Epithelial cell of proximal tubule (primary cell): Measurements from ENCODE around the gene CRNKL1. TPM values are rescaled to one million over a fixed set of nuclear protein-coding genes. Genes with fewer than 3 reads are reported as not detected.

Experiments used
- DNase-seq: peaks from one replicate; pipeline ENCODE4 v3.0.0-alpha.2; 2011; ENCODE audit warnings: low read depth
- H3K4me3 ChIP-seq: 2 replicates; pipeline ENCODE4 v1.5.1; 2011; ENCODE audit warnings: low read depth, mild to moderate bottlenecking, low read length
- total RNA-seq: library from RNA; depleted of rRNA; stranded (reverse); fragments of >200 nt; gene quantifications from 2 replicates; pipeline ENCODE4 v1.2.3, GENCODE V29; 2015
- TF ChIP-seq, protein P1 (sequence below): conservative IDR thresholded peaks from 2 replicates; pipeline ENCODE4 v1.5.1; 2012; ENCODE audit warnings: low read depth, mild to moderate bottlenecking, low read length

The CRNKL1 gene
- total RNA-seq: 15.8 and 18.7 TPM in 2 replicates

DNA sequence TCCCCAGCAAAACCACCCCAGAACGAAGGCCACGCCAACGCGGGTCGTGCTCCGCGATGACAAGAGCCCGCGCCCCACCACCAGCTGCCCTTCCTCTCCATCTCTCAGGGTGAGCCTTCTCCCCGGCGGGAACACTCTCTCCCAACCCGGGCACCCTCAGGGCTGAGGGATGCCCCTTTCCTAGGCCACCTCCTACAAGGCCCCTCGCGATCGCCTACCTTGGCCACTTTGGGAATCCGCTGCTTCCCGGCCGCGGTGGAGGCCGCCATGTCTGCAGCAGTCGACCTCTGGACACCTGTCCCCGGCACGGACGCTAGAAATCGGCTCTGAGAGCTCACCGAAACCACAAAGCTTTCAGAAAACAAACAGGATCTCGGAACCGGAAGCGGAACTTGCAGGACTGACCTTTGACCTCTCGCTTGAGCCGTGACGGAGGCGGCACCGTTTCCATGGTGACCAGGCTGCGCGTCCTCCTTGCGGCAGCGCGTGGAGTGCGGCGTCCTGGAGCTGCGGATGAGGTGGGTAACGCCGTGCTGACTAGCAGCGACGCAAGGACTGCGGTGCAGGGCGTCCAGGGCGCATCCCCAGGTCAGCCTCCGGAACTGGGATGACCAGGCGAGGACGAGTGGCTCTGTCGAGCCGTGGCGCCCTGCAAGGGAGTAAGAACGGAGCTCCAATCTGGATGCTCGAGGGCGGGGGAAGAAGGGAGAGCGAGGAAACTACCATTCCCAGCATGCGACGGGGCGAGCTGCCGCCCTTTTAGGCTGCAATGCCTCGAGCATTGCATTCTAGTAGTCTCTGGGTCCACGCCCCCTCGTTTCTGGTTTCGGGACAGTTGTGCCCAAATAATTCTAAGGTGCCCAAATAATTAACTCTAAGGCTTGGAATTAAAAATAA is at the start of gene CRNKL1, which contains the start of gene CFAP61:
Gene CRNKL1 (minus strand): TSS at position 393 of the 897 bp plus-strand sequence. CDS start 124 bp downstream, at position 269.
Gene CFAP61 (plus strand): TSS at position 459 of the 897 bp plus-strand sequence. CDS start 4,122 bp downstream, outside the sequence.
- TF ChIP-seq, protein P1, sequence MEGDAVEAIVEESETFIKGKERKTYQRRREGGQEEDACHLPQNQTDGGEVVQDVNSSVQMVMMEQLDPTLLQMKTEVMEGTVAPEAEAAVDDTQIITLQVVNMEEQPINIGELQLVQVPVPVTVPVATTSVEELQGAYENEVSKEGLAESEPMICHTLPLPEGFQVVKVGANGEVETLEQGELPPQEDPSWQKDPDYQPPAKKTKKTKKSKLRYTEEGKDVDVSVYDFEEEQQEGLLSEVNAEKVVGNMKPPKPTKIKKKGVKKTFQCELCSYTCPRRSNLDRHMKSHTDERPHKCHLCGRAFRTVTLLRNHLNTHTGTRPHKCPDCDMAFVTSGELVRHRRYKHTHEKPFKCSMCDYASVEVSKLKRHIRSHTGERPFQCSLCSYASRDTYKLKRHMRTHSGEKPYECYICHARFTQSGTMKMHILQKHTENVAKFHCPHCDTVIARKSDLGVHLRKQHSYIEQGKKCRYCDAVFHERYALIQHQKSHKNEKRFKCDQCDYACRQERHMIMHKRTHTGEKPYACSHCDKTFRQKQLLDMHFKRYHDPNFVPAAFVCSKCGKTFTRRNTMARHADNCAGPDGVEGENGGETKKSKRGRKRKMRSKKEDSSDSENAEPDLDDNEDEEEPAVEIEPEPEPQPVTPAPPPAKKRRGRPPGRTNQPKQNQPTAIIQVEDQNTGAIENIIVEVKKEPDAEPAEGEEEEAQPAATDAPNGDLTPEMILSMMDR: no peak
- peak within 1 kb of the TSS; percentile 92 for H3K4me3 ChIP-seq
- DNase-seq: peak; percentile 72

DNA sequence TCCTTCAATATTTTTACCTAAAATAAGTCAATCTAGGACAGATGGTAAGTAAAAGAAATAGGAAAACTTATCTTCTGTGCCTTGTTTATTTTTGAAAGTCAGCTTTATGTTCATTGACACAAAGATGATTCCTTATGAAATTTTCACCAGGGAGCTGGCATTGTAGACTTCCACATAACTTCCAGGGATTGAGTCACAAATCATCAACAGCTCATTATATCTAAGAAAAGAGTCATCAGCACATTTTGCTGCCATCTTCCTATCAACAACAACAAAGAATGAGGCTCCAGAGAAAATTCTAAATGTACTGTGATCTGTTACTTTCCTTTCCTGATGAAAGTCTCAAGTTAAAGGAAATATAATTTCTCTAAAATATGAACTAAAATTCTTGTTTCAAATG is 48.6 kb upstream of the CRNKL1 start:
- H3K4me3 ChIP-seq: no peak overlapping the region
- TF ChIP-seq, protein P1: no peak
- no peak for DNase-seq

DNA sequence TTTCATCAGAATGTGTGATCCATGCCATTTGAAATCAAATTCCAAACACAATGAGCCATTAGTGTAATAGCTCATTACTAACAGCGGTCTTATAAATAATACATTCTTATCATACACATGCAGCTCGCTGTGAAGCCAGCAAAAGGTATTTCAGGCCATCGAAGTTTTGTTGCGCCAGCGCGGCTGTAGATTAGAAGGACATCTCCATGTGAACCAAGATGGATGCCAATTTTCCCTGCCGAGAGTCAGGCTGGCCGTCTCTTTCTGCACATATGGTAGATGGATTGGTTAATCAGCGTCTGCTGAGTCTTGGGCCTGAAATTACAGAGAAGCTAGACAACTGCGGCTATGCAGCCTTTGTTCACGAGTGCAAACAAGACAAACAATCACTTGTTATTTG is 44.2 kb upstream of the CRNKL1 start:
- TF ChIP-seq, protein P1: no peak
- no peak overlapping the region for H3K4me3 ChIP-seq
- no peak for DNase-seq

DNA sequence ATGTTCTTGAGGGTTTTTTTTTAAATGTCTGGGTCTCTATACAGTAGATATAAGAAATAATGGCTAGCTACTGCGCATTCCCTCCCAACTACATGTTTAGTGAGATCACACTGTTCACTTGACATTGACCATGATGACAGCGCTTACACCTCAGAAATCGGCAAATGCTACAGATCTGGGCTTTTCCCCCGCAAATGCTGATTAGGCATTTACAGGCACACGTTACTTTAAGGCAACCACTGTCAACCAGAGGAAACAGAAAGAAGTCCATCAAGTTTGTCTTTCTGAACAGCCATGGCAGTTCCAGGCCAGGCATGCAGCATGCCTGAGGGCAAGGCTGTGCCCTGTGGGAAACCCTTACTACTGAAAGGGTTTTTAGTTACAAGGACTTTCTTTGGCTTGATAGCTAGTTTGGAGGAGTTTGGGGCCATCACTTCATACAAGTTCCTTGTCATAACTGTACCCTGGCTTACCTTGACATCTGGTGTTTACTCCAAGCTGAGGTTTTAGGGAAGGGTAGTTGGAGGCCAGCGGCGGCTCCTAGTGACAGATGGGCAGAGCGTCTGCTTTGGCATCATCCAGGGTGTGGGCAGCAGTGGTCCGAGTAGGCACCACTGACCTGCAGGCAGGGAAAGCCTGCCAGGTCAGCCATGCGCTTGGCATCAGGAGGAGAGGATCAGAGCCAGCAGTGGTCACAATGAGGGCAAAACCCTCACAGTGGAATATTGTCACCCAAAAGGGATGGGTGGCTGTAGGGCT is 43.0 kb upstream of the CRNKL1 start:
- TF ChIP-seq, protein P1: no peak
- H3K4me3 ChIP-seq: no peak overlapping the region
- no peak for DNase-seq

DNA sequence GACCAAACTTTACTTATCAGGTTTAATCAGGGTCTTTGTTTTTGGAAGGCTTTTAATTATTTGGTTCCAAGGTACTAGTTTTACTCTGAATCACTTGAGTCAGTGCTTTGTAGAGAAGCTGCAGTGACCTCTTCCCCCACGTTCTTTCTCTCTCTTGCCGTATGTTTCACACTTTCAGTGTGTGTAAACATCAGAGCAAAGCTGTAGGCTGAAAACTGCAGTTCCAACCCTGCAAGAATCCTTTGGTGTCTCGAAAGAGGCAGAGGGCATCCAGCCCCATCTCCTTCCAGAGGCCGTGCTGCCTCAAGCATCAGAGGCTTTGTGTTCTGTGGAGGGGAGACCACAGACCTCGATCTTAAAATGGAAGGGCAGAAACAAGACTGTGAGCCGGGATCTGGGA is 42.1 kb upstream of the CRNKL1 start:
- H3K4me3 ChIP-seq: no peak overlapping the region
- no peak for DNase-seq
- TF ChIP-seq, protein P1: no peak

DNA sequence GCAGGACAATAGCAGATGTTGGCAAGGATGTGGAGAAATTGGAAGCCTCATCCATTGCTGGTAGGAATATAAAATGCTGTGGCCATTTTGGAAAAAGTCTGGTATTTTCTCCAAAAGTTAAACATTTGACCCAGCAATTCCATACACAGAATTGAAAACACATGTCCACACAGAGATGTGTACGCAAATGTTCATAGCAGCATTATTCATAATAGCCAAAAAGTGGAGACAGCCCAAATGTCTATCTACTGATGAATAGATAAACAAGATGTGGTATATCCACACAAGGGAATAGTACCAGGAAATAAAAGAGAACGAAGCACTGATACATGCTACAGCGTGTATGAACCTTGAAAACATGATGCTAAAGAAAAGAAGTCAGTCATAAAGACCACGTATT is 40.6 kb upstream of the CRNKL1 start:
- no peak for DNase-seq
- H3K4me3 ChIP-seq: no peak overlapping the region
- TF ChIP-seq, protein P1: no peak
